Keratinocyte (primary cell): Measurements from ENCODE around the gene IGSF23. TPM values are rescaled to one million over a fixed set of nuclear protein-coding genes. Genes with fewer than 3 reads are reported as not detected.

Experiments used
- DNase-seq: peaks from one replicate; pipeline ENCODE4 v3.0.0-alpha.2; 2011; ENCODE audit warnings: low read depth, missing footprints, low spot score
- FAIRE-seq: peaks from 2 replicates; lab custom pipeline; 2011; peaks lifted over from hg19 to GRCh38; lab: Jason Lieb, UNC
- H2AFZ ChIP-seq: 2 replicates; pipeline ENCODE4 v1.6.0; 2012; ENCODE audit warnings: low read length, control low read depth, inconsistent platforms; ENCODE audit not compliant: control insufficient read depth
- H3K27ac ChIP-seq: 2 replicates; pipeline ENCODE4 v1.5.1; 2011; ENCODE audit warnings: low read length; ENCODE audit not compliant: control insufficient read depth, insufficient read depth
- H3K27me3 ChIP-seq: 3 replicates; pipeline ENCODE4 v1.6.0; 2011; ENCODE audit warnings: low read length; ENCODE audit not compliant: control insufficient read depth, insufficient read depth; ENCODE audit errors: extremely low read depth
- H3K36me3 ChIP-seq, 2 experiments: 2 replicates in 1 of 2; 3 replicates in 1 of 2; pipeline ENCODE4 v1.5.1; 2011; ENCODE audit warnings: low read length in 2 of 2, mild to moderate bottlenecking in 1 of 2; ENCODE audit not compliant: control insufficient read depth in 2 of 2, insufficient read depth in 2 of 2; ENCODE audit errors: extremely low read depth in 1 of 2
- H3K4me1 ChIP-seq: 3 replicates; pipeline ENCODE4 v1.5.1; 2011; ENCODE audit warnings: low read length; ENCODE audit not compliant: control insufficient read depth, insufficient read depth; ENCODE audit errors: extremely low read depth
- H3K4me2 ChIP-seq: 3 replicates; pipeline ENCODE4 v1.6.0; 2011; ENCODE audit warnings: low read depth, low read length; ENCODE audit not compliant: control insufficient read depth, insufficient read depth; ENCODE audit errors: extremely low read depth
- H3K4me3 ChIP-seq, 3 experiments: fragments of 200-600 bp in 1 of 3; sonication (generic) in 1 of 3; 2 replicates in 2 of 3; 3 replicates in 1 of 3; pipeline ENCODE4 v1.5.1; 2011 to 2016; ENCODE audit warnings: low read length in 3 of 3, mild to moderate bottlenecking in 3 of 3, control low read depth in 2 of 3, inconsistent platforms in 1 of 3, low read depth in 1 of 3, mixed read lengths in 1 of 3, mixed run types in 1 of 3, moderate library complexity in 1 of 3; ENCODE audit not compliant: control insufficient read depth in 2 of 3, insufficient read depth in 2 of 3; ENCODE audit errors: extremely low read depth in 1 of 3
- H3K79me2 ChIP-seq: 2 replicates; pipeline ENCODE4 v1.6.0; 2012; ENCODE audit warnings: low read length; ENCODE audit not compliant: control insufficient read depth, insufficient read depth
- H3K9ac ChIP-seq: 3 replicates; pipeline ENCODE4 v1.6.0; 2011; ENCODE audit warnings: low read length; ENCODE audit not compliant: control insufficient read depth, insufficient read depth; ENCODE audit errors: extremely low read depth
- H3K9me1 ChIP-seq: 3 replicates; pipeline ENCODE4 v1.6.0; 2011; ENCODE audit warnings: low read length; ENCODE audit not compliant: control insufficient read depth, insufficient read depth; ENCODE audit errors: extremely low read depth
- H3K9me3 ChIP-seq: 2 replicates; pipeline ENCODE4 v1.5.1; 2012; ENCODE audit warnings: low read depth, low read length; ENCODE audit not compliant: control insufficient read depth
- H4K20me1 ChIP-seq: 3 replicates; pipeline ENCODE4 v1.6.0; 2011; ENCODE audit warnings: low read length; ENCODE audit not compliant: control insufficient read depth, insufficient read depth; ENCODE audit errors: extremely low read depth
- CTCF ChIP-seq, 3 experiments: IDR thresholded peaks in 1 of 3; conservative IDR thresholded peaks in 1 of 3; optimal IDR thresholded peaks in 1 of 3; 2 replicates in 2 of 3; 3 replicates in 1 of 3; pipeline versions ENCODE3 to v1.5.1; 2011; ENCODE audit warnings: low read length in 3 of 3, mild to moderate bottlenecking in 3 of 3, moderate library complexity in 2 of 3, control low read depth in 1 of 3, inconsistent platforms in 1 of 3; ENCODE audit not compliant: insufficient read depth in 2 of 3; ENCODE audit errors: extremely low read depth in 1 of 3
- EZH2 ChIP-seq: IDR thresholded peaks from one replicate; pipeline ENCODE4 v1.6.1; 2012; ENCODE audit warnings: inconsistent platforms, mild to moderate bottlenecking, low read length, moderate library complexity
- dilution Hi-C: fragments of 300-500 bp; cut with MboI; formaldehyde crosslinking; loops from one replicate; pipeline ENCODE4 v1.7.0; 2020; ENCODE audit warnings: low sequenced_read_pairs; ENCODE audit not compliant: extremely low pct_ligation_motif_present
- polyA plus RNA-seq, 5 experiments: library from polyadenylated mRNA; depleted of rRNA in 3 of 5; stranded (reverse) in 3 of 5; stranded (forward) in 1 of 5; unstranded in 1 of 5; fragments of >200 nt; gene quantifications; 1 replicate in 1 of 5; 2 replicates in 3 of 5; 3 replicates in 1 of 5; pipeline versions ENCODE4 v1.2.1 to v1.2.3, GENCODE V29; 2011 to 2012; ENCODE audit warnings: missing spikeins in 2 of 5, low read depth in 1 of 5, low replicate concordance in 1 of 5

IGSF23 gene
- polyA plus RNA-seq, 1 donor (not counting 4 experiments of a cell fraction or from before 2014, with no cell fraction given), result 0.07 TPM

- dilution Hi-C loops, result no loop called here
- H3K9me1 ChIP-seq, result no peaks in the 10 kb centered on the region
- H3K4me1 ChIP-seq, result peaks cover 9% of the 10 kb centered on the region
- no peaks in the 10 kb centered on the region for H4K20me1 ChIP-seq
- H3K27me3 ChIP-seq, result peaks cover 4% of the 10 kb centered on the region
- no peaks in the 10 kb centered on the region for H3K9me3 ChIP-seq
- no peak overlapping the region for H2AFZ ChIP-seq
- no peaks in the 10 kb centered on the region for H3K79me2 ChIP-seq
- no peak overlapping the region for H3K27ac ChIP-seq
- H3K9ac ChIP-seq, result no peak overlapping the region
- H3K4me2 ChIP-seq, result no peak overlapping the region
- DNase-seq (no peak), FAIRE-seq (no peak)
- no peaks in the 10 kb centered on the region for H3K36me3 ChIP-seq
- H3K4me3 ChIP-seq, result no peak overlapping the region
- TF ChIP-seq EZH2, result no peak
These were observed 12.9 kb upstream of the IGSF23 start for GRCh38 chr19:44600466-44600865.

GRCh38 chr19:44602081-44602480 is 11.3 kb upstream of the IGSF23 start:
- Histone ChIP-seq H3K27me3 (peaks cover 4% of the 10 kb centered on the region), H3K4me3 (no peak overlapping the region), H2AFZ (peak overlapping the region; percentile 19), H3K79me2 (no peaks in the 10 kb centered on the region), H3K9ac (no peak overlapping the region), H3K36me3 (no peaks in the 10 kb centered on the region), H3K4me1 (peaks cover 10% of the 10 kb centered on the region), H4K20me1 (no peaks in the 10 kb centered on the region), H3K9me3 (no peaks in the 10 kb centered on the region), H3K4me2 (no peak overlapping the region), H3K9me1 (no peaks in the 10 kb centered on the region), H3K27ac (no peak overlapping the region)
- TF ChIP-seq CTCF (optimal IDR thresholded peaks at IDR 0.05 in 1 of 3, IDR thresholded peaks at IDR 0.05 in 1 of 3, conservative IDR thresholded peaks at IDR 0.05 in 1 of 3; ENCODE audit: extremely low read depth in 1 of 3, insufficient read depth in 2 of 3, low read length in 3 of 3) (no peak), EZH2 (no peak)
- dilution Hi-C loops, result no loop called here
- FAIRE-seq (peak; percentile 86), DNase-seq (peak; percentile 41)
